Activated B cell treated with CpG ODN at 0.5 μM for 24 hours (primary cell): ENCODE measurements around the gene ZBTB21. TPM values are rescaled to one million over a fixed set of nuclear protein-coding genes. Genes with fewer than 3 reads are reported as not detected.

Experiments
- ATAC-seq: fragments of 200-7000 bp; cut with Tn5 transposase; one replicate; pipeline ENCODE4 v1.10.0; 2021; ENCODE audit warnings: low read depth, mild to moderate bottlenecking, moderate library complexity
- CTCF ChIA-PET: fragments of 350-600 bp; sonication (Branson Sonifier 250); formaldehyde crosslinking; loops from one replicate; lab custom pipeline; 2021; ENCODE audit warnings: antibody characterized with exemption; lab: Charles Lee
- POLR2A ChIA-PET: fragments of 350-600 bp; sonication (Branson Sonifier 250); formaldehyde crosslinking; loops from one replicate; lab custom pipeline; 2021; ENCODE audit warnings: antibody characterized with exemption; lab: Charles Lee
- DNase-seq: peaks from one replicate; pipeline ENCODE4 v3.0.0; 2022
- H3K27ac Mint-ChIP-seq: one replicate; pipeline ENCODE4 v1.8.0; 2020; ENCODE audit warnings: mixed read lengths
- H3K27me3 Mint-ChIP-seq: one replicate; pipeline ENCODE4 v1.8.0; 2021; ENCODE audit warnings: mixed read lengths
- H3K36me3 Mint-ChIP-seq: one replicate; pipeline ENCODE4 v1.8.0; 2021; ENCODE audit warnings: low read depth, mixed read lengths
- H3K4me1 Mint-ChIP-seq: one replicate; pipeline ENCODE4 v1.8.0; 2021; ENCODE audit warnings: mixed read lengths
- H3K4me3 Mint-ChIP-seq: one replicate; pipeline ENCODE4 v1.8.0; 2020; ENCODE audit warnings: mild to moderate bottlenecking, mixed read lengths
- H3K9me3 Mint-ChIP-seq: one replicate; pipeline ENCODE4 v1.8.0; 2020; ENCODE audit warnings: mixed read lengths
- intact Hi-C: fragments of 100-400 bp; cut with micrococcal nuclease; formaldehyde crosslinking; loops from one replicate; pipeline ENCODE4 v1.15.1; 2024
- total RNA-seq: library from RNA; stranded (reverse); gene quantifications from 2 replicates; pipeline ENCODE4 v1.2.3, GENCODE V29; 2022
- TF ChIP-seq, protein P1 (sequence below): fragments of 200-600 bp; IDR thresholded peaks from one replicate; pipeline ENCODE4 v1.8.0; 2022; ENCODE audit warnings: antibody characterized with exemption, mild to moderate bottlenecking

The ZBTB21 gene
- total RNA-seq, 1 donor from 2014 or later: 24.2 TPM

DNA sequence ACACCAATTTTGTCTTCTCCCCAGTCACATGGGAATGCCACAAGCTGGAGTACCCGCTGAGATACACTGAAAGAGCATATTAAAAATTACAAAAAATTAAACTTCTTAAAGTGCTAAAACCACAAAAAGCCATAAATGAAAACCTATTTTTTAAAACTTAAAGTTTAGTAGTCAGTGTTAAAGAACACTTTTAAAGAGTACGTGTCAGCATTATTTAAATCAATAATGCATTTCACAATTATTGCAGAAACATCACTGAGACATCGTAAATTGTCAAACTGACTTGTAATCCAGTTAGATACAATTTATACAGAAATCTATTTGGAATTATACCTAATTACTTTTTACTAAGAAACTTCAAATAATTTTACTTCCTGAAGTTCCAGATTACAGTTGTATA is 22.9 kb downstream of the ZBTB21 start:
- peaks cover 10% of the 10 kb centered on the region for H3K9me3 Mint-ChIP-seq
- DNase-seq: no peak
- intact Hi-C loops: no loop called here
- peaks cover 20% of the 10 kb centered on the region for H3K36me3 Mint-ChIP-seq
- H3K4me3 Mint-ChIP-seq: no peak overlapping the region
- ChIA-PET CTCF (no interaction called here), POLR2A (no interaction called here)
- H3K27me3 Mint-ChIP-seq: no peaks in the 10 kb centered on the region
- H3K4me1 Mint-ChIP-seq: no peaks in the 10 kb centered on the region
- H3K27ac Mint-ChIP-seq: no peak overlapping the region
- no peak for ATAC-seq
- TF ChIP-seq, protein P1, sequence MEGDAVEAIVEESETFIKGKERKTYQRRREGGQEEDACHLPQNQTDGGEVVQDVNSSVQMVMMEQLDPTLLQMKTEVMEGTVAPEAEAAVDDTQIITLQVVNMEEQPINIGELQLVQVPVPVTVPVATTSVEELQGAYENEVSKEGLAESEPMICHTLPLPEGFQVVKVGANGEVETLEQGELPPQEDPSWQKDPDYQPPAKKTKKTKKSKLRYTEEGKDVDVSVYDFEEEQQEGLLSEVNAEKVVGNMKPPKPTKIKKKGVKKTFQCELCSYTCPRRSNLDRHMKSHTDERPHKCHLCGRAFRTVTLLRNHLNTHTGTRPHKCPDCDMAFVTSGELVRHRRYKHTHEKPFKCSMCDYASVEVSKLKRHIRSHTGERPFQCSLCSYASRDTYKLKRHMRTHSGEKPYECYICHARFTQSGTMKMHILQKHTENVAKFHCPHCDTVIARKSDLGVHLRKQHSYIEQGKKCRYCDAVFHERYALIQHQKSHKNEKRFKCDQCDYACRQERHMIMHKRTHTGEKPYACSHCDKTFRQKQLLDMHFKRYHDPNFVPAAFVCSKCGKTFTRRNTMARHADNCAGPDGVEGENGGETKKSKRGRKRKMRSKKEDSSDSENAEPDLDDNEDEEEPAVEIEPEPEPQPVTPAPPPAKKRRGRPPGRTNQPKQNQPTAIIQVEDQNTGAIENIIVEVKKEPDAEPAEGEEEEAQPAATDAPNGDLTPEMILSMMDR: no peak

DNA sequence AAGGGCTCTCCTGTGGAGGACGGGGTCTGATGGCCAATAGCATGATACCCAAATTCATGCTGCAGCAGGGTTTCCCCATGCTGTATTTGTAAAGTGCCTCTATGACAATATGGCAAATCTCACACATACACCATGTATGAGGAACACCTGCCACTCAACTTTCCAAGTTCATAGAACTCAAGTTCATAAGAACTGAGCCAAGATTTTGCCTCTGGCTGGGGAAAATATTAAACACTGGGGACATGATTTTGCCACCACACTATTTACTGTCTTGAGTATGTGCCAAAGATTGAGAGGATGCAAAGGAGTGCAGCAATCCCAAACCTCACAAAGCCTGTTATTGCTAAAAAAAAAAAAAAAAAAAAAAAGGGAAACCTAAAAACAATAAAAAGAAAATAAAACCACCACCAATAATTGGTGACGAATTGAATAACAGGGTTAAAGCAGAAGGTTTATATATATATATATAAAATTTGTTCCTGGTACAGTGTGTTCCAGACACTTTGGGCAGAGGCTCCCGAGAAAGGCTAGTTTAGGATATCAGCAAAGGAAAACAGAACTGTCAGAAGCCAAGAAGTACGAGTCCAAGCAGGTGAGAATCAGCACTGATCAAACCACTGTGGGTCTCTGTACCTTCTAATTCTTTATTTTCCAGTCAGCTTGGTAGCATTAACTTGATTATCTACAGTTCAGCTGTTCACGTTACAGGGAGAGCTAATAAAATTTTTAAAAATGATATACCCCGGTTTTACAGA is 24.3 kb downstream of the ZBTB21 start:
- ATAC-seq: no peak
- Mint-ChIP-seq H3K27ac (no peak overlapping the region), H3K4me3 (no peak overlapping the region), H3K4me1 (no peaks in the 10 kb centered on the region), H3K9me3 (peaks cover 11% of the 10 kb centered on the region), H3K27me3 (no peaks in the 10 kb centered on the region), H3K36me3 (peaks cover 5% of the 10 kb centered on the region)
- TF ChIP-seq, protein P1: no peak
- DNase-seq: no peak
- intact Hi-C loops: no loop called here
- ChIA-PET CTCF (no interaction called here), POLR2A (no interaction called here)

DNA sequence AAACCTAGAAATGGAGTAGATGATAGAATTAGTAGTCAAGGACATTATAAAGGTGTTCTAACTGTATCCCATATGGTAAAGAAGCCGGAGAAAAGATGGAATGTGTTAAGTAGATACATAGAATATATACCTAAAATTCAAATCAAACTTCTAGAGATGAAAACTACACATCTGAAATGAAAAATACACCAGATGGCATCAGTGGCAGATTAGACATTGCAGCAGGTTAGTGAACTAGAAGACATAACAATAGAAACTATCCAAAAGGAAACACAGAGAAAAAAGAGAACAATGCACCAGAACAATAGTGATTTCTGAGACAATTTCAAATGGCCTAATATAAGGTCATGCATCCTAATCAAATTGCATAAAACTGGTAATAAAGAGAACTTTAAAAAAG is 26.9 kb downstream of the ZBTB21 start:
- Mint-ChIP-seq H3K4me1 (no peaks in the 10 kb centered on the region), H3K27ac (no peak overlapping the region), H3K36me3 (no peaks in the 10 kb centered on the region), H3K4me3 (no peak overlapping the region), H3K9me3 (peaks cover 19% of the 10 kb centered on the region), H3K27me3 (peaks cover 3% of the 10 kb centered on the region)
- ChIA-PET POLR2A (no interaction called here), CTCF (interaction anchor here (2.1 kb wide), 1 partner anchor 125 kb away, joined by 6 read pairs; no protein-coding TSS in a partner anchor)
- TF ChIP-seq, protein P1: no peak
- ATAC-seq (no peak), DNase-seq (no peak)
- intact Hi-C loops: no loop called here

DNA sequence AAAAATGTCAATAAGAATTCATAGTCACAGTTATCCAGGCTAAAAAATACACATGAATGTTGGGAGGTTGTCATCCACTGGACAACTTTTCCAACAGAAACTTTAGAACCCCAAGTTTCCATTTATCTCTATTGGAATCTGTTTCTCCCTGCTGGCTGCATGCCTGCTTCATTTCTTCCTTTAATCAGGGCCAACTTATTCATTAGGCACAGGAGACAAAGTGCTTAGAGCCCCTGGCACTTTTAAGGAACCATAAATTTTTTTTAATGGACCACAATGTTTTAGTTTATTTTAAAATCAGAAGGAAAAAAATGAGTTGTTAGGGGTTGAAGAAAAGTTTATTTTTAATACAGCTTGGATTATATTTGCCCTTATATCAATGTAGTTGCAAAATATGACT is 29.6 kb downstream of the ZBTB21 start:
- CTCF ChIA-PET: interaction anchor here (1.1 kb wide), 1 partner anchor 137 kb away, joined by 4 read pairs; no protein-coding TSS in a partner anchor

DNA sequence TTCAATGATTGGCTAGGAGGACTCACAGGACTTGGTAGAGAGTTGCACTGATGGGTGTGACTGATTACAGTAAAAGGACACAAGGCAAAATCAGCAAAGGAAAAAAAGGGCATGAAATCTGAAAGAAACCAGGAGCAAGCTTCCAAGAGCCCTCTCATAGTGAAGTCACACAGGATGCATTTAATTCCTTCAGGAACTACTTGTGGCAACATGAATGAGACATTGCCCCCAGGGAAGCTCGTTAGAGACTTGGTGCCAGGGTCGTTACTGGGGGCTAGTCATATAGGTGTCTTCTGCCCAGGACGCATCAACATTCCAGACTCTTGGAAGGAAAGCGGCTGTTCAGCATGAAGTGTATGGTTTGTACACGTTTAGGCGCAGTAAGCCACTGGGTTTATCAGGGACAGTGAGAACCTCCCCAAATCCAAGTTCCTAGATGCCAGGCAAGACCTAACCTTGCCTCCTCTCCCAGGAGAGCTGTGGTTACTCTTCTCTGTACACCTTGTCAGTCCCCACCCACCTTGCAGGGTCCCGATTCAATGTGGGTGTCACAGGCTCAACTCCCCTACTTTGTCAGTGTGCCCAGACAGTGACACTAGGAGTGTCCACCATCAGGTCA is 30.3 kb downstream of the ZBTB21 start:
- ATAC-seq: no peak
- Mint-ChIP-seq H3K27ac (no peak overlapping the region), H3K27me3 (peaks cover 3% of the 10 kb centered on the region), H3K9me3 (peaks cover 19% of the 10 kb centered on the region), H3K4me3 (no peak overlapping the region), H3K36me3 (no peaks in the 10 kb centered on the region), H3K4me1 (peaks cover under 1% of the 10 kb centered on the region)
- intact Hi-C loops: no loop called here
- POLR2A ChIA-PET: no interaction called here
- TF ChIP-seq, protein P1: no peak
- CTCF ChIA-PET: no interaction called here
- no peak for DNase-seq

More for the DNA sequence above, 29.6 kb downstream of the ZBTB21 start:
- POLR2A ChIA-PET: no interaction called here
- DNase-seq (no peak), ATAC-seq (no peak)
- H3K4me3 Mint-ChIP-seq: no peak overlapping the region
- intact Hi-C loops: no loop called here
- H3K27ac Mint-ChIP-seq: no peak overlapping the region
- peaks cover 19% of the 10 kb centered on the region for H3K9me3 Mint-ChIP-seq
- TF ChIP-seq, protein P1: no peak
- peaks cover 3% of the 10 kb centered on the region for H3K27me3 Mint-ChIP-seq
- H3K4me1 Mint-ChIP-seq: no peaks in the 10 kb centered on the region
- no peaks in the 10 kb centered on the region for H3K36me3 Mint-ChIP-seq
